GM21737 (cell line): ENCODE data around the gene UCN2.
"Not testable (repeated sequence)": the region's sequence is repeated elsewhere in the genome, so short reads cannot be mapped to it uniquely, and the experiment has no call there.

Experiments used
- ATAC-seq: cut with Tn5 transposase; IDR thresholded peaks from one replicate; pipeline ENCODE4 v1.9.1; 2021; ENCODE audit warnings: mild to moderate bottlenecking, moderate library complexity; ENCODE audit not compliant: unreplicated experiment

UCN2 gene

DNA sequence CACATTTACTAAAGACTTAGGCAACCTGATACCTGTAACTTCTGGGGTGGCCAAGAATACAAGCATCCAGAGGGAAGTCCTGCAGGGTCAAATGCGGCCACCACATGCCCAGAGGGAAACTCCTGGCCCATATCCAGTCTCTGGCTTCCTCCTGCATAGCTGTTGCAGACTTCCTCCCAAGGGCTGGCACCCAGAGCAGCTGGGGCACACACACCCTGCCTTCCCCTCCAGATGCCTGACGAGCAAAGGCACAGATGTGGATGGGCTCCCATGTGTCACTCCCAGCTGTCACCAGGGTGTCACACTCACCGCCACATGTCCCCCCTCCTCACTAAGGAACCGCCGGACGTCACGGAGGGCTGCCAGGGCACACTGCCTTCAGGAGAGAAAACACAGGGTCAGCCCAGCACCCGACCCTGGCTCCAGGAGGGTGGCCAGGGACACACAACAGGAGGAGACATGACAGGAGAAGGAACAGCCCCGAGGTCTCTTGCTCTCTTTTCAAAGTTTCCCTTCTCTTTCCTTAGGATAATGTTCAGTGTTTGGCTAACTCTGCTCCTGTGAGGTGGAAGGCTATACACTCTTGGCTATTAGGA lies 20.2 kb downstream of the UCN2 start:
- no peak for ATAC-seq

DNA sequence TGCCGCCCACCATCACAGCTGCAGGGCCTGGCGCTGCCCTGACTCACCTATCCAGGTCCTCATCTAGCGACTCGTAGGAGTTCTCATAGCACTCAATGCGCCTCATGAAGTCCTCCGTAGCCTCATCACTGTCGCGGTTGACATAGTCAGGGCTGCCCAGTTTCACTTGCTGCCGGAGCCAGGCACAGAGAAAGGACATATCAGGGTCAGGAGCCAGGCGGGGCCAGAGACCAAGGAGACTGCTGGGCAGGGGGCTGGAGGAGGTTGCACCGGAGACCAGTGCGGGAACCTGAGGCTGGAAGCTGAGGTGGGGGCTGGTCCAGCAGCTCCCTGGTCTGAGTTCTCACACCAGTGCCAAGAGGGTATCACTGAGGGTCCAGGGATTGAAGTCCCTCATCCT lies 25.1 kb downstream of the UCN2 start:
- ATAC-seq = no peak

- no peak for ATAC-seq
Observed at GRCh38 chr3:48536785-48537184, 26.8 kb downstream of the UCN2 start.

GRCh38 chr3:48536116-48536515 lies 27.5 kb downstream of the UCN2 start:
- no peak for ATAC-seq

GRCh38 chr3:48535578-48535977 lies 28.0 kb downstream of the UCN2 start:
- no peak for ATAC-seq

DNA sequence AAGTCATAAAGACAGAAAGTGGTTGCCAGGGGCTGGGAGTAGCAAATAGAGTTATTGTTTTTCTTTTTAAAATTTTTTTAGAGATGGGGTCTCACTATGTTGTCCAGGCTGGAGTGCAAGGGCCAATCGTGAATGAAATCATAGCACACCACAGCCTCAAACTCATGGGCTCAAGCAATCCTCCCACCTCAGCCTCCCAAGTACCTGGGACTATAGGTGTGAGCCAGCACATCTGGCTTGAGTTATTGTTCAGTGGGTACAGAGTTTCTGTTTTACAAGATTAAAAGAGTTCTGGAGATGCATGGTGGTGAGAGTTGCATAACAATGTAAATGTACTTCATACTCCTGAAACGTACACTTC lies 30.6 kb downstream of the UCN2 start:
- ATAC-seq = no peak

- ATAC-seq = no peak
Observed at GRCh38 chr3:48532271-48532976, 31.2 kb downstream of the UCN2 start.

GRCh38 chr3:48530701-48531100 lies 32.9 kb downstream of the UCN2 start:
- ATAC-seq = not testable (repeated sequence)

GRCh38 chr3:48528754-48529153 lies 34.8 kb downstream of the UCN2 start:
- no peak for ATAC-seq

DNA sequence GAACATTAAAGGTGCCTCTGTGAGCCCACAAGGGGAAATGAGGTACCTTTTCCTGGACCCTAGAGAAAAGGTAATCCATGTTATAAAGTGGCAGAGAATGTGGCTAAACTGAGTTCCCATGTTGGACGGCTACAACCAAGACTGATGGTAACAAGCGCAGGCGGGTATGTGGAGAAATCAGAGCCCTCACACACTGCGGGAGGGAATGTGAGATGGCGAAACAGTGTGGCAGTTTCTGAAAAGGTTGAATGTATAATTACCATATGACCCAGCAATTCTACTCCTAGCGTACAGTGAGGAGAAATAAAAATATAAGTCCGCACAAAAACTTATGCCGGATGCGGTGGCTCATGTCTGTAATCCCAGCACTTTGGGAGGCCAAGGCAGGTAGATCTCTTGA lies 35.5 kb downstream of the UCN2 start:
- no peak for ATAC-seq

- ATAC-seq = no peak
Observed at GRCh38 chr3:48524970-48525369, 38.6 kb downstream of the UCN2 start.

DNA sequence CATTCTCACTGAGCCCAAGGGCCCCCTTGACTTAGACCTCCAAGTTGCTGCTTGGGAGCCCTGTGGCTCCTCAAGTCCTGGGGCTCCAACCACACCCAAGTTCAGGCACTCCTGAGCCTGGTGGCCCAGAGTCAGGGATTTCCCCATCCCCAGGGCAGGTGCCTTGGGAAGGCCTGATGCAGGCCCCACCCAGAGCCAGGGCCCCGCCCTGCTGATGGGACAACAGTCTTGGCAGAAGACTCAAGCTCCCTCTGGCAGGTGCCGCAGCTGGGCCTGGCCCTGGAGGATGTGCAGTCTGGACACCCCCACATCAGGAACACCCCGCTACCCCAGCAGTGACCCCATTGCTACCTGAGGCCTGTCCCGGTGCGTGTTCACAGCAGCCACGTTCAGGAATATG lies 41.9 kb downstream of the UCN2 start:
- no peak for ATAC-seq

GRCh38 chr3:48519277-48519643 lies 44.3 kb downstream of the UCN2 start:
- ATAC-seq = no peak

DNA sequence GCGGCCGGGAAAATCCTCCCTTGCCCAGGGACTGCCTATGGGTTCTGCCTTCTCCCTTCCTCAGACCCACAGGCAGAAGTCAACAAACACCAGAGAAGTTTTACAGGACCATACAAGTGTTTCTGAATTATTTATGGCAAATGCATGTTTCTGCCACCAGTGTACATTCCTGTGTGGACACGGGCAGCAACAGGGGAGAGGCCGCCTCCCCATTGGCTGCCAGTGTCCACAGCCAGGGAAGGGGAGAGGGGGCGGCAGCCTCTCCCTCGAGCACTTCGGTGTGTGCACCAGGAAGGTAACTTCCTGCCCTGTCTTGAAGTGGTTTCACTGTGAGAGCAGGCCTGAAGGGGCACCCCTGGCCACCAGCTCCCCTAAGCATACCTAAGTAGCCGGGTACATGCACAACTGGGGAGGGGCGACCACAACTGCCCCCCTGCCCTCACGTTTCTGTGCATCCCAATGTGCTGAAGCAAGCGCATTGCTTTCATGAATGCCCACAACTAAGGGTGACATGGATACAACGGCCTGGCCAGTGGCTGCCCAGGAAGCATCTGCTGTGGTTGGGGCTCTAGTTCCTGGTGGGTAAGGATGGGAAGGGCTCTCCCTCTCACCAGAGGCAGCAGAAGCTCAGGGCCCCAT lies 44.8 kb downstream of the UCN2 start:
- ATAC-seq = no peak

DNA sequence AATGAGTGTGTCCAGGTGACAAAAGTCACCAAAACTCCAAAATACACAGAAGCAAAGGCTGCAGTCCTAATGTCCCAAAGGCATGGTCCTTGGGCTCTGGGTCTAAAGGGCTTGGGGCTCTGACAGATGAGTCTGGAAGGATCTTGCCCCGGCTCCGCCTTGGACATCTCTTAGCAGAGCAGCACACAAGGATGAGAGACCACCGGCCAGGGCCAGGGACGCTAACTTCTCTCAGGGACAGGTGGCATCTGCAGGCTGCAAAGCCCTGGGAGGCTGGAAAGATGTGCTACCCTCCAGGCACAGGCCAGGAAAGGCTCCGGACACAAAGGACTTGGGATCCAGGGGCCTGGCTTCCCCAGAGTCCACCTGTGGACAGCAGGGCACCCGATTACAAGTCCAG lies 45.5 kb downstream of the UCN2 start:
- no peak for ATAC-seq

DNA sequence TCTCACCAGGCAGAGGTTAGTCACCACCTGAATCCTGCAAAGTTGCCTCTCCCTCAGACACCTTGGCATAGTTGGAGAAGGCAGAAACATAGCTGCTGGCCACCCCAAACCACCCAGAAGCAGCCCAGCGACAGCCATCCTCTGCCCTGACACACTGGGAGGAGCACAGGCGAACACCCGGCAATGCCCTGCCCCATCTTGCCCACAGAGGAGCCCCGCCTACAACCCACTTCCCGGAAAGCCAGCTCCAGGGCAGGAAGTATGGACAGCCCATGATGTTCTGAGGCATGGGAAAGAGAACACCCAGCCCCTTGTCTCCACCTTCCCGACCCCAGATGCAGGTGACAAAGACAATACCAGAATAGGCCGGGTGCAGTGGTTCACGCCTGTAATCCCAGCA lies 47.0 kb downstream of the UCN2 start:
- no peak for ATAC-seq

DNA sequence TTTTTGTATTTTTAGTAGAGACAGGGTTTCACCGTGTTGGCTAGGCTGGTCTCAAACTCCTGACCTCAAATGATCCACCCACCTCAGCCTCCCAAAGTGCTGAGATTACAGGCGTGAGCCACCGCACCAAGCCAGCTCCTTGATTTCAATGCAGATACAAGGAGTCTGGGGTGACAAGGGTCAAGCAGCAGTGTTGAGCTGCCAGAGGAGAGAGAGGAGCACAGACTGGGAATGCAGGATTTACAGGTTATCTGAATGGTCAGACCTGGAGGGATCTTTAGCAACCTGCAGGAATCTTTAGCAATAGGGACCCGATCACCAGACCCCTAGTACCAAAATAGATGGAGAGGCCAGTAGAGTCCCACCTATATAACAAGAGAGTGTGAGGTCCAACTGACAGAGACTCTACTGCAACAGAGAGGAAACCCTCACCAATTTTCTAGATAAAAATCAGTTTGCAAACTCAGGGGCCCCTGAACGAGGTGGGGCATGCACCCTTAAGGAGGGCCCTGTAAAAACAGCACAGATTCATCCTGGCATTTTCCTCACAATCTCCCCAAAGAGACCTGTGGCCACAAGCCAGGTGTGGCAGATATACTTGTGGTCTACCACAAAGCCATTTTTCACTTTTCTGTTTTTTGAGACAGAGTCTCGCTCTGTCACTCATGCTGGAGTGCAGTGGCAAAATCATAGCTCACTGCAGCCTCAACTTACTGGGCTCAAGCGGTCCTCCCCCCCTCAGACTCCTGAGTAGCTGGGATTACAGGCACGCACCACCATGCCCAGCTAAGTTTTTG lies 49.0 kb downstream of the UCN2 start:
- ATAC-seq = no peak
